PC-9 (cell line): ENCODE data around the gene AOPEP. TPM values are rescaled to one million over a fixed set of nuclear protein-coding genes. Genes with fewer than 3 reads are reported as not detected.

ENCODE experiments used
- BruUV-seq: library from RNA; stranded (reverse); fragments of 400-500 nt; replicated peaks from 2 replicates; lab custom pipeline; 2021; lab: Mats Ljungman, UMichigan
- CTCF ChIA-PET: fragments of 300-600 bp; sonication (Branson Sonifier 250); formaldehyde crosslinking; loops from one replicate; lab custom pipeline; 2022; ENCODE audit warnings: antibody characterized with exemption; lab: Charles Lee
- POLR2A ChIA-PET: fragments of 300-600 bp; sonication (Branson Sonifier 250); formaldehyde crosslinking; loops from one replicate; lab custom pipeline; 2022; ENCODE audit warnings: antibody characterized with exemption; ENCODE audit not compliant: unreplicated experiment; lab: Charles Lee
- DNase-seq, 2 experiments: peaks; one replicate each; pipeline versions ENCODE4 v3.0.0 to v3.0.0-alpha.2; 2015 to 2022; ENCODE audit warnings: mixed read lengths in 1 of 2
- H2AFZ ChIP-seq: fragments of 200-600 bp; sonication (generic); 2 replicates; pipeline ENCODE4 v1.8.1; 2017; ENCODE audit warnings: antibody characterized with exemption
- H3F3A ChIP-seq: fragments of 200-600 bp; sonication (generic); 2 replicates; pipeline ENCODE4 v1.8.1; 2017; ENCODE audit warnings: antibody characterized with exemption, mild to moderate bottlenecking, low read depth; ENCODE audit not compliant: insufficient read depth
- H3K27ac ChIP-seq: fragments of 200-600 bp; sonication (generic); 2 replicates; pipeline ENCODE4 v1.6.1; 2016; ENCODE audit warnings: mixed run types
- H3K27me3 ChIP-seq: fragments of 200-600 bp; sonication (generic); 2 replicates; pipeline ENCODE4 v1.6.1; 2016; ENCODE audit warnings: low read depth, mixed run types; ENCODE audit not compliant: insufficient read depth
- H3K36me3 ChIP-seq: fragments of 200-600 bp; sonication (generic); 2 replicates; pipeline ENCODE4 v1.6.1; 2016; ENCODE audit warnings: low read depth, mixed run types
- H3K4me1 ChIP-seq: fragments of 200-600 bp; sonication (generic); replicated peaks from 2 replicates; pipeline ENCODE4 v1.6.1; 2016; ENCODE audit warnings: mixed run types; ENCODE audit not compliant: insufficient read depth
- H3K4me2 ChIP-seq: fragments of 200-600 bp; sonication (generic); 2 replicates; pipeline ENCODE4 v1.6.1; 2017; ENCODE audit warnings: mixed run types
- H3K4me3 ChIP-seq: fragments of 200-600 bp; sonication (generic); 2 replicates; pipeline ENCODE4 v1.6.1; 2016; ENCODE audit warnings: mixed run types
- H3K79me2 ChIP-seq: fragments of 200-600 bp; sonication (generic); 2 replicates; pipeline ENCODE4 v1.6.1; 2017; ENCODE audit warnings: low read depth, mixed run types
- H3K9me2 ChIP-seq: fragments of 200-600 bp; sonication (generic); 2 replicates; pipeline ENCODE4 v1.8.1; 2017; ENCODE audit warnings: mild to moderate bottlenecking; ENCODE audit not compliant: insufficient read depth
- H3K9me3 ChIP-seq: fragments of 200-600 bp; sonication (generic); 2 replicates; pipeline ENCODE4 v1.8.1; 2016; ENCODE audit warnings: low read depth; ENCODE audit not compliant: insufficient read depth
- H4K20me1 ChIP-seq: fragments of 200-600 bp; sonication (generic); 2 replicates; pipeline ENCODE4 v1.8.1; 2017; ENCODE audit not compliant: insufficient read depth
- CTCF ChIP-seq: fragments of 200-600 bp; sonication (generic); conservative IDR thresholded peaks from 2 replicates; pipeline ENCODE4 v1.6.1; 2017; ENCODE audit warnings: mixed run types, antibody characterized with exemption, mild to moderate bottlenecking, moderate library complexity
- EZH2 ChIP-seq: fragments of 200-600 bp; sonication (generic); IDR thresholded peaks from 2 replicates; pipeline ENCODE4 v1.8.0; 2017; ENCODE audit warnings: antibody characterized with exemption, low read depth
- intact Hi-C: fragments of 100-400 bp; cut with micrococcal nuclease; formaldehyde crosslinking; loops from one replicate; pipeline ENCODE4 v1.10.0; 2022; ENCODE audit not compliant: unreplicated experiment
- total RNA-seq: library from RNA; stranded (reverse); gene quantifications from 2 replicates; pipeline ENCODE4 v1.2.3, GENCODE V29; 2021

AOPEP gene
- total RNA-seq, 1 experiment from 2014 or later = 90.0 TPM

GRCh38 chr9:94946256-94946655, 219.8 kb downstream of the AOPEP start:
- H3K4me2 ChIP-seq = peak overlapping the region; percentile 48
- no peak overlapping the region for H3K4me3 ChIP-seq
- peak overlapping the region; percentile 83 for H3K27ac ChIP-seq
- no peaks in the 10 kb centered on the region for H3K79me2 ChIP-seq
- BruUV-seq = no TSS peak
- H3K9me3 ChIP-seq = no peaks in the 10 kb centered on the region
- H3K4me1 ChIP-seq = peaks cover 73% of the 10 kb centered on the region
- intact Hi-C loops = no loop called here
- H3F3A ChIP-seq = peaks cover 62% of the 10 kb centered on the region
- H4K20me1 ChIP-seq = no peaks in the 10 kb centered on the region
- no peaks in the 10 kb centered on the region for H3K27me3 ChIP-seq
- POLR2A ChIA-PET = interaction anchor here (0.6 to 0.7 kb wide), 3 partner anchors 9 to 57 kb away, joined by 5 to 7 read pairs (median 5); no protein-coding TSS in a partner anchor
- no peak for DNase-seq
- H3K36me3 ChIP-seq = no peaks in the 10 kb centered on the region
- H2AFZ ChIP-seq = no peak overlapping the region
- no peaks in the 10 kb centered on the region for H3K9me2 ChIP-seq
- TF ChIP-seq CTCF (no peak), EZH2 (no peak)
- CTCF ChIA-PET = no interaction called here

- no peaks in the 10 kb centered on the region for H3K9me3 ChIP-seq
- peaks cover 13% of the 10 kb centered on the region; the same call in 1 of the 2 replicates for H3K79me2 ChIP-seq
- no peak overlapping the region for H3K4me3 ChIP-seq
- ChIA-PET CTCF (no interaction called here), POLR2A (interaction anchor here (0.6 kb wide), 1 partner anchor 25 kb away, joined by 3 read pairs; no protein-coding TSS in a partner anchor)
- H3F3A ChIP-seq = peaks cover 71% of the 10 kb centered on the region
- H4K20me1 ChIP-seq = no peaks in the 10 kb centered on the region
- peak in 1 of 2 experiments; percentile 42 for DNase-seq
- no peak for TF ChIP-seq EZH2
- TF ChIP-seq CTCF = no peak
- no peak overlapping the region for H2AFZ ChIP-seq
- intact Hi-C loops = no loop called here
- no peaks in the 10 kb centered on the region for H3K36me3 ChIP-seq
- no peaks in the 10 kb centered on the region for H3K27me3 ChIP-seq
- H3K27ac ChIP-seq = peak overlapping the region; percentile 91
- H3K4me1 ChIP-seq = peaks cover 83% of the 10 kb centered on the region
- 0 out of 2 replicates have a peak overlapping the region, but pooled peaks have one; percentile 69 for H3K4me2 ChIP-seq
- H3K9me2 ChIP-seq = no peaks in the 10 kb centered on the region
- no TSS peak for BruUV-seq
Measured at GRCh38 chr9:94948567-94949235, 222.2 kb downstream of the AOPEP start.

- intact Hi-C loops = no loop called here
- peak overlapping the region; percentile 91 for H3K27ac ChIP-seq
- no peaks in the 10 kb centered on the region; the same call in 1 of the 2 replicates for H3K36me3 ChIP-seq
- CTCF ChIA-PET = no interaction called here
- peaks cover 20% of the 10 kb centered on the region for H3K79me2 ChIP-seq
- no peaks in the 10 kb centered on the region for H3K9me3 ChIP-seq
- H3K27me3 ChIP-seq = no peaks in the 10 kb centered on the region
- H2AFZ ChIP-seq = no peak overlapping the region
- no peaks in the 10 kb centered on the region for H4K20me1 ChIP-seq
- POLR2A ChIA-PET = interaction anchor here (0.5 kb wide), 1 partner anchor 8 kb away, joined by 4 read pairs; no protein-coding TSS in a partner anchor
- no TSS peak for BruUV-seq
- H3K4me1 ChIP-seq = peaks cover 85% of the 10 kb centered on the region
- no peaks in the 10 kb centered on the region for H3K9me2 ChIP-seq
- peaks cover 69% of the 10 kb centered on the region for H3F3A ChIP-seq
- TF ChIP-seq EZH2 (no peak), CTCF (no peak)
- DNase-seq = no peak
- no peak overlapping the region for H3K4me3 ChIP-seq
- H3K4me2 ChIP-seq = peak overlapping the region; percentile 69
Measured at GRCh38 chr9:94949370-94949769, 222.9 kb downstream of the AOPEP start.
